Mesendoderm (in vitro differentiated cells): ENCODE data around the gene TRIM10.
"Not testable (repeated sequence)": the region's sequence is repeated elsewhere in the genome, so short reads cannot be mapped to it uniquely, and the experiment has no call there.

Source experiments
- DNase-seq: peaks from one replicate; pipeline ENCODE4 v3.0.0; 2013
- H2AK5ac ChIP-seq: 2 replicates; pipeline ENCODE4 v1.6.1; 2013; ENCODE audit warnings: low read length, inconsistent platforms
- H2BK120ac ChIP-seq: 2 replicates; pipeline ENCODE4 v1.6.1; 2013; ENCODE audit warnings: low read depth, mild to moderate bottlenecking, low read length, moderate library complexity, mixed read lengths
- H2BK15ac ChIP-seq: replicated peaks from 2 replicates; pipeline ENCODE4 v1.6.1; 2013; ENCODE audit warnings: low read depth, mild to moderate bottlenecking, moderate library complexity
- H2BK5ac ChIP-seq: 2 replicates; pipeline ENCODE4 v1.6.1; 2013; ENCODE audit warnings: low read length, inconsistent platforms
- H3K18ac ChIP-seq: 2 replicates; pipeline ENCODE4 v1.6.1; 2013; ENCODE audit warnings: mild to moderate bottlenecking, low read length, mixed read lengths
- H3K23ac ChIP-seq: one replicate; pipeline ENCODE4 v1.6.1; 2013; ENCODE audit warnings: low read length
- H3K27ac ChIP-seq: 2 replicates; pipeline ENCODE4 v1.5.1; 2013; ENCODE audit warnings: low read depth, mild to moderate bottlenecking, inconsistent platforms, low read length, moderate library complexity
- H3K27me3 ChIP-seq: 2 replicates; pipeline ENCODE4 v1.6.1; 2013; ENCODE audit warnings: low read length, control low read depth, mild to moderate bottlenecking, inconsistent platforms; ENCODE audit not compliant: insufficient read depth, poor library complexity
- H3K36me3 ChIP-seq: 2 replicates; pipeline ENCODE4 v1.6.1; 2013; ENCODE audit warnings: low read length, inconsistent platforms; ENCODE audit not compliant: control insufficient read depth, insufficient read depth
- H3K4ac ChIP-seq: one replicate; pipeline ENCODE4 v1.6.1; 2013; ENCODE audit warnings: low read depth, mild to moderate bottlenecking, low read length, moderate library complexity
- H3K4me1 ChIP-seq: 2 replicates; pipeline ENCODE4 v1.6.1; 2013; ENCODE audit warnings: low read depth, low read length, inconsistent platforms; ENCODE audit not compliant: control insufficient read depth
- H3K4me2 ChIP-seq: 2 replicates; pipeline ENCODE4 v1.6.1; 2013; ENCODE audit warnings: low read length
- H3K4me3 ChIP-seq: 2 replicates; pipeline ENCODE4 v1.5.1; 2013; ENCODE audit warnings: mild to moderate bottlenecking, low read length
- H3K56ac ChIP-seq: one replicate; pipeline ENCODE4 v1.6.1; 2013; ENCODE audit warnings: low read length
- H3K79me1 ChIP-seq: 2 replicates; pipeline ENCODE4 v1.6.1; 2013; ENCODE audit warnings: low read length, inconsistent platforms
- H3K79me2 ChIP-seq: 2 replicates; pipeline ENCODE4 v1.6.1; 2013; ENCODE audit warnings: mild to moderate bottlenecking, low read length; ENCODE audit not compliant: control insufficient read depth, insufficient read depth
- H3K9ac ChIP-seq: 2 replicates; pipeline ENCODE4 v1.6.1; 2013; ENCODE audit warnings: low read length, inconsistent platforms
- H4K5ac ChIP-seq: one replicate; pipeline ENCODE4 v1.6.1; 2013; ENCODE audit warnings: low read length
- H4K8ac ChIP-seq: one replicate; pipeline ENCODE4 v1.6.1; 2013; ENCODE audit warnings: low read depth, mild to moderate bottlenecking, control low read depth, low read length, moderate library complexity
- WGBS: extraction: QIAGEN DNeasy Blood & Tissue Kit; methylation state at CpG from one replicate; pipeline ENCODE4 v1.1.7; 2013; ENCODE audit warnings: low lambda C conversion rate, missing lambda C conversion rate; ENCODE audit not compliant: insufficient coverage; ENCODE audit errors: extremely low coverage; 5-methylcytosine and 5-hydroxymethylcytosine counted together

Gene TRIM10

GRCh38 chr6:30144811-30145210 is 16.2 kb downstream of the TRIM10 start:
- Histone ChIP-seq H3K4ac (no peak overlapping the region), H4K5ac (no peak overlapping the region), H2AK5ac (no peak overlapping the region), H3K9ac (no peak overlapping the region), H3K27ac (no peak overlapping the region), H3K36me3 (no peaks in the 10 kb centered on the region), H3K23ac (no peak overlapping the region), H3K27me3 (no peaks in the 10 kb centered on the region), H3K18ac (no peak overlapping the region), H2BK15ac (no peak overlapping the region), H4K8ac (no peak overlapping the region), H3K56ac (no peak overlapping the region), H3K4me2 (no peak overlapping the region), H3K79me2 (no peaks in the 10 kb centered on the region), H2BK120ac (no peak overlapping the region), H3K4me1 (no peaks in the 10 kb centered on the region), H3K79me1 (no peaks in the 10 kb centered on the region), H2BK5ac (no peak overlapping the region), H3K4me3 (no peak overlapping the region)
- no CpG with 5 or more reads among the region's 6 CpGs for WGBS
- DNase-seq, result no peak

GRCh38 chr6:30143780-30144179 is 17.2 kb downstream of the TRIM10 start:
- H3K23ac ChIP-seq, result no peak overlapping the region
- H2BK5ac ChIP-seq, result no peak overlapping the region
- no peak overlapping the region for H3K4me2 ChIP-seq
- no peak overlapping the region for H2BK120ac ChIP-seq
- H3K4ac ChIP-seq, result no peak overlapping the region
- H3K79me1 ChIP-seq, result no peaks in the 10 kb centered on the region
- no peaks in the 10 kb centered on the region for H3K27me3 ChIP-seq
- no peak overlapping the region for H2AK5ac ChIP-seq
- no peak overlapping the region for H3K27ac ChIP-seq
- H3K4me3 ChIP-seq, result no peak overlapping the region
- no peaks in the 10 kb centered on the region for H3K36me3 ChIP-seq
- H4K5ac ChIP-seq, result no peak overlapping the region
- no peak overlapping the region for H2BK15ac ChIP-seq
- H3K4me1 ChIP-seq, result no peaks in the 10 kb centered on the region
- no peak for DNase-seq
- H3K79me2 ChIP-seq, result no peaks in the 10 kb centered on the region
- H4K8ac ChIP-seq, result no peak overlapping the region
- no CpG with 5 or more reads among the region's 2 CpGs for WGBS
- no peak overlapping the region for H3K9ac ChIP-seq
- no peak overlapping the region for H3K56ac ChIP-seq
- no peak overlapping the region for H3K18ac ChIP-seq

- no peaks in the 10 kb centered on the region for H3K79me2 ChIP-seq
- no peak overlapping the region for H2BK15ac ChIP-seq
- no peak overlapping the region for H3K18ac ChIP-seq
- H3K9ac ChIP-seq, result no peak overlapping the region
- H3K56ac ChIP-seq, result no peak overlapping the region
- no peak overlapping the region for H2BK120ac ChIP-seq
- WGBS, result no CpG with 5 or more reads among the region's 3 CpGs
- no peak overlapping the region for H3K27ac ChIP-seq
- H3K27me3 ChIP-seq, result no peaks in the 10 kb centered on the region
- no peak overlapping the region for H2BK5ac ChIP-seq
- H4K8ac ChIP-seq, result no peak overlapping the region
- no peak overlapping the region for H4K5ac ChIP-seq
- no peak overlapping the region for H3K23ac ChIP-seq
- H3K4me2 ChIP-seq, result no peak overlapping the region
- H3K79me1 ChIP-seq, result no peaks in the 10 kb centered on the region
- no peak for DNase-seq
- H2AK5ac ChIP-seq, result no peak overlapping the region
- no peak overlapping the region for H3K4ac ChIP-seq
- no peaks in the 10 kb centered on the region for H3K36me3 ChIP-seq
- no peaks in the 10 kb centered on the region for H3K4me1 ChIP-seq
- H3K4me3 ChIP-seq, result no peak overlapping the region
These were observed 18.3 kb downstream of the TRIM10 start for GRCh38 chr6:30142665-30143064.

GRCh38 chr6:30140240-30140639 is 20.8 kb downstream of the TRIM10 start:
- H3K56ac ChIP-seq, H2BK5ac ChIP-seq, H3K23ac ChIP-seq, H2AK5ac ChIP-seq, H3K36me3 ChIP-seq, H3K27me3 ChIP-seq, H3K4me1 ChIP-seq, H4K5ac ChIP-seq, H2BK120ac ChIP-seq, H3K4ac ChIP-seq, H3K4me2 ChIP-seq, H2BK15ac ChIP-seq, H3K79me2 ChIP-seq, H3K18ac ChIP-seq, H4K8ac ChIP-seq, H3K27ac ChIP-seq, DNase-seq, H3K9ac ChIP-seq, H3K79me1 ChIP-seq, H3K4me3 ChIP-seq: not testable (repeated sequence)
- WGBS, result no CpG with 5 or more reads among the region's 8 CpGs

- H2AK5ac ChIP-seq, result no peak overlapping the region
- H3K18ac ChIP-seq, result no peak overlapping the region
- H2BK15ac ChIP-seq, result no peak overlapping the region
- H3K27ac ChIP-seq, result no peak overlapping the region
- no peak overlapping the region for H3K9ac ChIP-seq
- H4K8ac ChIP-seq, result no peak overlapping the region
- no CpG with 5 or more reads among the region's 11 CpGs for WGBS
- H3K36me3 ChIP-seq, result no peaks in the 10 kb centered on the region
- H3K4ac ChIP-seq, result no peak overlapping the region
- no peak overlapping the region for H2BK5ac ChIP-seq
- no peak overlapping the region for H2BK120ac ChIP-seq
- H3K27me3 ChIP-seq, result no peaks in the 10 kb centered on the region
- H3K79me1 ChIP-seq, result no peaks in the 10 kb centered on the region
- H3K4me3 ChIP-seq, result no peak overlapping the region
- no peak overlapping the region for H4K5ac ChIP-seq
- no peaks in the 10 kb centered on the region for H3K4me1 ChIP-seq
- H3K4me2 ChIP-seq, result no peak overlapping the region
- H3K79me2 ChIP-seq, result no peaks in the 10 kb centered on the region
- H3K23ac ChIP-seq, result no peak overlapping the region
- DNase-seq, result no peak
- H3K56ac ChIP-seq, result no peak overlapping the region
These were observed 24.3 kb downstream of the TRIM10 start for GRCh38 chr6:30136570-30137286.

GRCh38 chr6:30135757-30136156 is 25.3 kb downstream of the TRIM10 start, which contains the start of gene TRIM40:
TRIM40 (plus strand) TSS chr6:30136140; CDS start chr6:30137037, 897 bp downstream.
- H3K4me3 ChIP-seq, result no peak within 1 kb of the TSS
- no CpG with 5 or more reads among the region's 4 CpGs for WGBS
- no peak within 1 kb of the TSS for H2BK120ac ChIP-seq
- H4K5ac ChIP-seq, result no peak within 1 kb of the TSS
- H3K79me2 ChIP-seq, result no peaks in the 10 kb centered on the region
- H3K4ac ChIP-seq, result no peak within 1 kb of the TSS
- no peak within 1 kb of the TSS for H3K18ac ChIP-seq
- no peak within 1 kb of the TSS for H2AK5ac ChIP-seq
- no peak within 1 kb of the TSS for H4K8ac ChIP-seq
- no peak within 1 kb of the TSS for H3K23ac ChIP-seq
- H3K4me1 ChIP-seq, result no peaks in the 10 kb centered on the region
- no peak within 1 kb of the TSS for H2BK5ac ChIP-seq
- no peak for DNase-seq
- no peak within 1 kb of the TSS for H3K4me2 ChIP-seq
- H3K27me3 ChIP-seq, result no peaks in the 10 kb centered on the region
- no peak within 1 kb of the TSS for H3K9ac ChIP-seq
- H3K27ac ChIP-seq, result no peak within 1 kb of the TSS
- no peak within 1 kb of the TSS for H3K56ac ChIP-seq
- H3K79me1 ChIP-seq, result no peaks in the 10 kb centered on the region
- H3K36me3 ChIP-seq, result no peaks in the 10 kb centered on the region
- H2BK15ac ChIP-seq, result no peak within 1 kb of the TSS
